Putamen (tissue), 1 donor: ENCODE measurements around the gene GPR141.

Experiments
- DNase-seq: peaks from one replicate; pipeline ENCODE4 v3.0.0-alpha.2; 2016; ENCODE audit warnings: low spot score

GPR141 gene

GRCh38 chr7:37732253-37732652, 48.7 kb downstream of the GPR141 start:
- peak; percentile 7 for DNase-seq

GRCh38 chr7:37732888-37733287, 49.3 kb downstream of the GPR141 start:
- no peak for DNase-seq

GRCh38 chr7:37735196-37735595, 51.6 kb downstream of the GPR141 start:
- no peak for DNase-seq

- no peak for DNase-seq
Observed at GRCh38 chr7:37738321-37738720, 54.8 kb downstream of the GPR141 start.

- no peak for DNase-seq
Observed at GRCh38 chr7:37740398-37740797, 56.8 kb downstream of the GPR141 start.

- DNase-seq: no peak
Observed at GRCh38 chr7:37741776-37742175, 58.2 kb downstream of the GPR141 start.

GRCh38 chr7:37751096-37751495, 67.5 kb downstream of the GPR141 start:
- no peak for DNase-seq

- no peak for DNase-seq
Observed at GRCh38 chr7:37753398-37754050, 70.0 kb downstream of the GPR141 start.

- no peak for DNase-seq
Observed at GRCh38 chr7:37756797-37757551, 73.4 kb downstream of the GPR141 start.

GRCh38 chr7:37757563-37757962, 74.0 kb downstream of the GPR141 start:
- DNase-seq: no peak

- DNase-seq: no peak
Observed at GRCh38 chr7:37758501-37759045, 75.0 kb downstream of the GPR141 start.

- no peak for DNase-seq
Observed at GRCh38 chr7:37759526-37759925, 76.0 kb downstream of the GPR141 start.

- no peak for DNase-seq
Observed at GRCh38 chr7:37765421-37765829, 81.9 kb downstream of the GPR141 start.

GRCh38 chr7:37765872-37766525, 82.4 kb downstream of the GPR141 start:
- DNase-seq: peak; percentile 3

- DNase-seq: no peak
Observed at GRCh38 chr7:37768611-37769010, 85.0 kb downstream of the GPR141 start.

GRCh38 chr7:37769291-37769690, 85.7 kb downstream of the GPR141 start:
- no peak for DNase-seq

GRCh38 chr7:37769726-37770125, 86.2 kb downstream of the GPR141 start:
- no peak for DNase-seq

GRCh38 chr7:37770838-37771237, 87.3 kb downstream of the GPR141 start:
- no peak for DNase-seq

- no peak for DNase-seq
Observed at GRCh38 chr7:37771342-37771741, 87.8 kb downstream of the GPR141 start.

GRCh38 chr7:37771801-37772200, 88.2 kb downstream of the GPR141 start:
- no peak for DNase-seq

GRCh38 chr7:37775921-37776320, 92.4 kb downstream of the GPR141 start:
- no peak for DNase-seq

- no peak for DNase-seq
Observed at GRCh38 chr7:37781156-37781555, 97.6 kb downstream of the GPR141 start.

- DNase-seq: no peak
Observed at GRCh38 chr7:37782166-37782565, 98.6 kb downstream of the GPR141 start.
